IPS-NIHi11 (cell line): Measurements from ENCODE around the gene FBXO22.
"Not testable (repeated sequence)": the region's sequence is repeated elsewhere in the genome, so short reads cannot be mapped to it uniquely, and the experiment has no call there.

Source experiments
- DNase-seq: peaks from one replicate; pipeline ENCODE4 v3.0.0; 2012; ENCODE audit warnings: mixed read lengths, low spot score

The FBXO22 gene

GRCh38 chr15:75920079-75920478 lies 16.4 kb downstream of the FBXO22 start:
- DNase-seq = no peak

GRCh38 chr15:75921732-75922703 lies 18.3 kb downstream of the FBXO22 start:
- peak; percentile 18 for DNase-seq

GRCh38 chr15:75923756-75924155 lies 20.1 kb downstream of the FBXO22 start:
- no peak for DNase-seq

GRCh38 chr15:75924576-75924975 lies 20.9 kb downstream of the FBXO22 start:
- DNase-seq = no peak

- no peak for DNase-seq
Measured at GRCh38 chr15:75925440-75925839, 21.8 kb downstream of the FBXO22 start.

- no peak for DNase-seq
Measured at GRCh38 chr15:75926931-75927330, 23.3 kb downstream of the FBXO22 start.

GRCh38 chr15:75927601-75928000 lies 23.9 kb downstream of the FBXO22 start:
- no peak for DNase-seq

GRCh38 chr15:75928680-75929608 lies 25.3 kb downstream of the FBXO22 start:
- peak; percentile 37 for DNase-seq

GRCh38 chr15:75929799-75930565 lies 26.3 kb downstream of the FBXO22 start:
- no peak for DNase-seq

GRCh38 chr15:75930866-75931265 lies 27.2 kb downstream of the FBXO22 start:
- no peak for DNase-seq

- no peak for DNase-seq
Measured at GRCh38 chr15:75942464-75942863, 38.8 kb downstream of the FBXO22 start.

GRCh38 chr15:75943246-75943645 lies 39.6 kb downstream of the FBXO22 start:
- no peak for DNase-seq

- DNase-seq = no peak
Measured at GRCh38 chr15:75943713-75944215, 40.1 kb downstream of the FBXO22 start.

- no peak for DNase-seq
Measured at GRCh38 chr15:75945953-75946352, 42.3 kb downstream of the FBXO22 start.

- no peak for DNase-seq
Measured at GRCh38 chr15:75947092-75947491, 43.4 kb downstream of the FBXO22 start.

GRCh38 chr15:75948761-75949296 lies 45.2 kb downstream of the FBXO22 start:
- DNase-seq = no peak

- DNase-seq = no peak
Measured at GRCh38 chr15:75952525-75952924, 48.8 kb downstream of the FBXO22 start.

- no peak for DNase-seq
Measured at GRCh38 chr15:75955720-75956119, 52.0 kb downstream of the FBXO22 start.

GRCh38 chr15:75961331-75961730 lies 57.7 kb downstream of the FBXO22 start:
- no peak for DNase-seq

- DNase-seq = no peak
Measured at GRCh38 chr15:75966073-75966472, 62.4 kb downstream of the FBXO22 start.

GRCh38 chr15:75976766-75977165 lies 73.1 kb downstream of the FBXO22 start:
- not testable (repeated sequence) for DNase-seq
